Measurements from ENCODE around the gene UGDH.

Gene UGDH

GRCh38 chr4:39497909-39498726 is 29.1 kb downstream of the UGDH start:
- H2BK5ac ChIP-seq (ENCODE audit: low read depth, low read length, poor library complexity, severe bottlenecking): no peak overlapping the region
- no peak overlapping the region for H3K9ac ChIP-seq (ENCODE audit: low read length)
- H3K4me3 ChIP-seq (ENCODE audit: insufficient read depth in 1 of 2, low read depth in 1 of 2, low read length in 2 of 2): no peak overlapping the region
- no peak overlapping the region for H3K27ac ChIP-seq (ENCODE audit: low read length, poor library complexity, severe bottlenecking)
- H2BK12ac ChIP-seq (ENCODE audit: low read length in 2 of 2): no peak overlapping the region
- no peak overlapping the region for H4K91ac ChIP-seq (ENCODE audit: low read length)
- no peak for DNase-seq
- H3K14ac ChIP-seq (ENCODE audit: low read length in 2 of 2): no peak overlapping the region
- no peak overlapping the region for H3K4me2 ChIP-seq (ENCODE audit: low read length, poor library complexity, severe bottlenecking)
- H4K8ac ChIP-seq (ENCODE audit: low read length): no peak overlapping the region
- H2AK5ac ChIP-seq (ENCODE audit: low read length, severe bottlenecking): no peak overlapping the region
- H2AFZ ChIP-seq (ENCODE audit: low read depth, low read length): no peak overlapping the region
- H3K27me3 ChIP-seq (ENCODE audit: control insufficient read depth in 1 of 2, insufficient read depth in 1 of 2, low read length in 2 of 2): no peaks in the 10 kb centered on the region
- H3K4ac ChIP-seq (ENCODE audit: low read depth in 1 of 2, low read length in 2 of 2): no peak overlapping the region
- no peaks in the 10 kb centered on the region for H3K9me3 ChIP-seq (ENCODE audit: control insufficient read depth, low read length)
- H2BK15ac ChIP-seq (ENCODE audit: low read depth, poor library complexity, severe bottlenecking): no peak overlapping the region
- peaks cover 1% of the 10 kb centered on the region for H3K4me1 ChIP-seq (ENCODE audit: control insufficient read depth, insufficient read depth, low read depth, low read length)
- H3K79me1 ChIP-seq (replicated peaks; ENCODE audit: low read length, poor library complexity, severe bottlenecking): peaks cover 1% of the 10 kb centered on the region
- WGBS: 95% methylated on average over 1 of the region's 1 CpG
- H3K18ac ChIP-seq (ENCODE audit: low read depth in 1 of 2, low read length in 2 of 2): no peak overlapping the region
- H2BK120ac ChIP-seq (ENCODE audit: low read depth, low read length): no peak overlapping the region
- H3K23ac ChIP-seq (ENCODE audit: low read length in 2 of 2): no peak overlapping the region
- peaks cover 14 to 48% of the 10 kb centered on the region in 2 experiments for H3K36me3 ChIP-seq (ENCODE audit: control insufficient read depth in 1 of 2, insufficient read depth in 2 of 2, low read depth in 1 of 2, low read length in 2 of 2)

GRCh38 chr4:39495446-39496213 is 31.6 kb downstream of the UGDH start:
- Histone ChIP-seq H3K18ac (ENCODE audit: low read depth in 1 of 2, low read length in 2 of 2) (no peak overlapping the region), H4K8ac (ENCODE audit: low read length) (no peak overlapping the region), H3K23ac (ENCODE audit: low read length in 2 of 2) (no peak overlapping the region), H2AFZ (ENCODE audit: low read depth, low read length) (no peak overlapping the region), H2BK5ac (ENCODE audit: low read depth, low read length, poor library complexity, severe bottlenecking) (no peak overlapping the region), H3K14ac (ENCODE audit: low read length in 2 of 2) (no peak overlapping the region), H3K27ac (ENCODE audit: low read length, poor library complexity, severe bottlenecking) (no peak overlapping the region), H3K36me3 (ENCODE audit: control insufficient read depth in 1 of 2, insufficient read depth in 2 of 2, low read depth in 1 of 2, low read length in 2 of 2) (peaks cover 3 to 37% of the 10 kb centered on the region in 2 experiments), H3K4me3 (ENCODE audit: insufficient read depth in 1 of 2, low read depth in 1 of 2, low read length in 2 of 2) (no peak overlapping the region), H3K4me1 (ENCODE audit: control insufficient read depth, insufficient read depth, low read depth, low read length) (no peaks in the 10 kb centered on the region), H3K27me3 (ENCODE audit: control insufficient read depth in 1 of 2, insufficient read depth in 1 of 2, low read length in 2 of 2) (no peaks in the 10 kb centered on the region), H3K4me2 (ENCODE audit: low read length, poor library complexity, severe bottlenecking) (no peak overlapping the region), H2BK120ac (ENCODE audit: low read depth, low read length) (no peak overlapping the region), H3K79me1 (replicated peaks; ENCODE audit: low read length, poor library complexity, severe bottlenecking) (no peaks in the 10 kb centered on the region), H4K91ac (ENCODE audit: low read length) (no peak overlapping the region), H2BK12ac (ENCODE audit: low read length in 2 of 2) (no peak overlapping the region), H3K9me3 (ENCODE audit: control insufficient read depth, low read length) (no peaks in the 10 kb centered on the region), H3K4ac (ENCODE audit: low read depth in 1 of 2, low read length in 2 of 2) (no peak overlapping the region), H2BK15ac (ENCODE audit: low read depth, poor library complexity, severe bottlenecking) (no peak overlapping the region), H3K9ac (ENCODE audit: low read length) (no peak overlapping the region), H2AK5ac (ENCODE audit: low read length, severe bottlenecking) (no peak overlapping the region)
- 91% methylated on average over 3 of the region's 4 CpGs for WGBS
- DNase-seq: no peak

GRCh38 chr4:39494354-39494753 is 32.9 kb downstream of the UGDH start:
- Histone ChIP-seq H3K4me1 (ENCODE audit: control insufficient read depth, insufficient read depth, low read depth, low read length) (no peaks in the 10 kb centered on the region), H3K36me3 (ENCODE audit: control insufficient read depth in 1 of 2, insufficient read depth in 2 of 2, low read depth in 1 of 2, low read length in 2 of 2) (peaks cover 3 to 24% of the 10 kb centered on the region in 2 experiments), H2BK5ac (ENCODE audit: low read depth, low read length, poor library complexity, severe bottlenecking) (no peak overlapping the region), H3K27me3 (ENCODE audit: control insufficient read depth in 1 of 2, insufficient read depth in 1 of 2, low read length in 2 of 2) (no peaks in the 10 kb centered on the region), H2BK120ac (ENCODE audit: low read depth, low read length) (no peak overlapping the region), H3K27ac (ENCODE audit: low read length, poor library complexity, severe bottlenecking) (no peak overlapping the region), H3K4me3 (ENCODE audit: insufficient read depth in 1 of 2, low read depth in 1 of 2, low read length in 2 of 2) (no peak overlapping the region), H4K8ac (ENCODE audit: low read length) (no peak overlapping the region), H2BK12ac (ENCODE audit: low read length in 2 of 2) (no peak overlapping the region), H4K91ac (ENCODE audit: low read length) (no peak overlapping the region), H3K18ac (ENCODE audit: low read depth in 1 of 2, low read length in 2 of 2) (no peak overlapping the region), H3K79me1 (replicated peaks; ENCODE audit: low read length, poor library complexity, severe bottlenecking) (no peaks in the 10 kb centered on the region), H3K9me3 (ENCODE audit: control insufficient read depth, low read length) (no peaks in the 10 kb centered on the region), H3K14ac (ENCODE audit: low read length in 2 of 2) (no peak overlapping the region), H3K23ac (ENCODE audit: low read length in 2 of 2) (no peak overlapping the region), H2BK15ac (ENCODE audit: low read depth, poor library complexity, severe bottlenecking) (no peak overlapping the region), H3K4me2 (ENCODE audit: low read length, poor library complexity, severe bottlenecking) (no peak overlapping the region), H2AFZ (ENCODE audit: low read depth, low read length) (no peak overlapping the region), H3K9ac (ENCODE audit: low read length) (no peak overlapping the region), H3K4ac (ENCODE audit: low read depth in 1 of 2, low read length in 2 of 2) (no peak overlapping the region), H2AK5ac (ENCODE audit: low read length, severe bottlenecking) (no peak overlapping the region)
- 93% methylated on average over 1 of the region's 1 CpG for WGBS
- DNase-seq: no peak

- Histone ChIP-seq H3K4me1 (ENCODE audit: control insufficient read depth, insufficient read depth, low read depth, low read length) (no peaks in the 10 kb centered on the region), H2BK12ac (ENCODE audit: low read length in 2 of 2) (no peak overlapping the region), H3K79me1 (replicated peaks; ENCODE audit: low read length, poor library complexity, severe bottlenecking) (no peaks in the 10 kb centered on the region), H4K8ac (ENCODE audit: low read length) (no peak overlapping the region), H3K14ac (ENCODE audit: low read length in 2 of 2) (no peak overlapping the region), H2AK5ac (ENCODE audit: low read length, severe bottlenecking) (no peak overlapping the region), H2BK15ac (ENCODE audit: low read depth, poor library complexity, severe bottlenecking) (no peak overlapping the region), H2BK120ac (ENCODE audit: low read depth, low read length) (no peak overlapping the region), H3K4ac (ENCODE audit: low read depth in 1 of 2, low read length in 2 of 2) (no peak overlapping the region), H3K27me3 (ENCODE audit: control insufficient read depth in 1 of 2, insufficient read depth in 1 of 2, low read length in 2 of 2) (no peaks in the 10 kb centered on the region), H2AFZ (ENCODE audit: low read depth, low read length) (no peak overlapping the region), H3K4me2 (ENCODE audit: low read length, poor library complexity, severe bottlenecking) (no peak overlapping the region), H2BK5ac (ENCODE audit: low read depth, low read length, poor library complexity, severe bottlenecking) (no peak overlapping the region), H3K18ac (ENCODE audit: low read depth in 1 of 2, low read length in 2 of 2) (no peak overlapping the region), H3K36me3 (ENCODE audit: control insufficient read depth in 1 of 2, insufficient read depth in 2 of 2, low read depth in 1 of 2, low read length in 2 of 2) (no peaks in the 10 kb centered on the region), H4K91ac (ENCODE audit: low read length) (no peak overlapping the region), H3K27ac (ENCODE audit: low read length, poor library complexity, severe bottlenecking) (no peak overlapping the region), H3K9ac (ENCODE audit: low read length) (no peak overlapping the region), H3K23ac (ENCODE audit: low read length in 2 of 2) (no peak overlapping the region), H3K4me3 (ENCODE audit: insufficient read depth in 1 of 2, low read depth in 1 of 2, low read length in 2 of 2) (no peak overlapping the region), H3K9me3 (ENCODE audit: control insufficient read depth, low read length) (no peaks in the 10 kb centered on the region)
- WGBS: 94% methylated on average over 2 of the region's 2 CpGs
- DNase-seq: no peak
These were observed 36.9 kb downstream of the UGDH start for GRCh38 chr4:39490322-39490721.

All from mesenchymal stem cell (in vitro differentiated cells and primary cell).